HG03280 (cell line): ENCODE data around the gene SCTR.
A peak's percentile ranks its signal among the peaks of the same experiment; 100 is the strongest.

Experiments
- ATAC-seq: cut with Tn5 transposase; IDR thresholded peaks from one replicate; pipeline ENCODE4 v1.9.1; 2021; ENCODE audit warnings: mild to moderate bottlenecking, moderate library complexity; ENCODE audit not compliant: unreplicated experiment

Gene SCTR

GRCh38 chr2:119523952-119524694, at the start of gene SCTR:
SCTR (minus strand) TSS chr2:119524483; CDS start chr2:119524226, 257 bp downstream.
- no peak for ATAC-seq

- no peak for ATAC-seq
Observed at GRCh38 chr2:119567292-119567691, 43.0 kb upstream of the SCTR start.

DNA sequence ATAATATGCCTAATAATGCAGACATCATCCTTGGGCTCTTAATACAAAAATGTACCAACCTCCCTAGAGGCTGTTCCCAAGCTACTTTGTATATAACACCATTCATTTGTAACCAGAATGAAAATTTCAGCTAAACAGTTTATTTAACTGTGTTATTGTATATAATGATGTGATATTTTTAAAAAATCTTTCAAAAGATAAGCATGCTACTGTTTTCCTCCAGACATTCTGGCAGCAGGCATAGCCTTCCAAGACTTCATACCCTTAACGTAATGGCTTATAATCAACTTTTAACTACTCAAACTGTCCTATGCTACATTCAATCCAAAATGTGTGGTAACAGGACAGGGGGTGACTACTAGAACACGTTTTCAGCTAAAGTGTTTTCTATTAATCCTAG, 41.2 kb upstream of the SCTR start:
- ATAC-seq = no peak

GRCh38 chr2:119553687-119554344, 29.5 kb upstream of the SCTR start:
- ATAC-seq = no peak

- ATAC-seq = no peak
Observed at GRCh38 chr2:119552902-119553301, 28.6 kb upstream of the SCTR start.

GRCh38 chr2:119550856-119551255, 26.6 kb upstream of the SCTR start:
- no peak for ATAC-seq

DNA sequence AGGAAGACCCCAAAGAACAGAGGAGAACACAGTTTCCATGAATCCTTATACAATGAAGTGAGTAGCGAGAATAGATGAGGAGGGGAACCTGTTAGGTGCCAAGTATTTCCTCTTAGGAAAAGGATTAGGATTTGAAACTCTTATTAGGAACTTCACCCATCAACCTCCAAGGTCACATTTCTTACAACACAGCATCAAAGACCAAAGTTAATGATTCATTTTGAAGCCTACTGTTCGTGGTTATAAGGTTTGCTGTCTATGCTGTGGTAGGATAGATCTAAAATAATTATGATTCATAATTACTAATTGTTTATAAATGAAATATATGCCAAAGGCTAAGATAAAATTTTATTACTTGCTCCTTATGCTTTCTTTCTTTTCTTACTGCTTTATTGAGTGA, 26.1 kb upstream of the SCTR start:
- no peak for ATAC-seq

- ATAC-seq = no peak
Observed at GRCh38 chr2:119549241-119549640, 25.0 kb upstream of the SCTR start.

DNA sequence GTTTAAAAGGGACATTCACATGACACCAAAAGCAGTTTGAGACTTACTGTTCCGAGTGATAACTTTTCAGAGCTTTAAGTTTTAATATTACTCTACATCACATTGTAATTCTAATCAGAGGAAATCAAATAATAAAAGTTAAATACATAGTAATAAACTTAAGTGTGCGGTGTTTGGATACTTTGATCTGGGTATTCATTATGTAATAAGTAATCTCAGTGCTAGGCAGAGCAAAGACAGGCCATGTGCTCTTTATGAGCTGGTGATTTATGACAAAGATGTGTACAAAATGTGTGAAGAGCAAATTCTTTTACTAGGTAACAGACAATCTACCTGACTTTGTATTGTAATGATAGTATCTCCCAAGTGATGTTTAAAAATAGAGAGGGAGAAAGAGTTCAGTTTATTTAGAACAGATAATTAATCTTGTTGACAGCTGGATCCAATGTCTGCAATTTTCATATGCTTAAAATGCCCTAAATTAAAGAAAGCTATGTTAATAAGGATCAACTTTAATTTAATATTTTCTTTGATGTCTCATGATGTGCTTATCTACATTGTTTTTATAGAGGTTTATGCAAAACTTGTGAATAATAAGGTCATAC, 24.3 kb upstream of the SCTR start:
- no peak for ATAC-seq

DNA sequence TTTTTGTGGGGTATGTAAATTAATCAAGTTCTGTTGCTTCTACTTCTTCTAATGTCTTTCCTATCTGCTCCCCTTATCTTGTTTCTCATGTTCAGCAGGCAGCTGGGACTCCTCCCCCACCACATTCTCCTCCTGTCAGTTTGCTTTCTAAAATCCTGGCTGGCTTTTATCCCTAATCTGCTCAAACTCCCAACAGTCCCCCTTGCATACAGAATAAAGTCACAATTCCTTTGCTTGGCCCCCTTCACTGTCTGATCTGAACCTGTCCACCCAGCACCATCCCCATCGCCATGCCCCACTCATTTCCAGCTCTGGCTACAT, 22.1 kb upstream of the SCTR start:
- ATAC-seq = no peak

DNA sequence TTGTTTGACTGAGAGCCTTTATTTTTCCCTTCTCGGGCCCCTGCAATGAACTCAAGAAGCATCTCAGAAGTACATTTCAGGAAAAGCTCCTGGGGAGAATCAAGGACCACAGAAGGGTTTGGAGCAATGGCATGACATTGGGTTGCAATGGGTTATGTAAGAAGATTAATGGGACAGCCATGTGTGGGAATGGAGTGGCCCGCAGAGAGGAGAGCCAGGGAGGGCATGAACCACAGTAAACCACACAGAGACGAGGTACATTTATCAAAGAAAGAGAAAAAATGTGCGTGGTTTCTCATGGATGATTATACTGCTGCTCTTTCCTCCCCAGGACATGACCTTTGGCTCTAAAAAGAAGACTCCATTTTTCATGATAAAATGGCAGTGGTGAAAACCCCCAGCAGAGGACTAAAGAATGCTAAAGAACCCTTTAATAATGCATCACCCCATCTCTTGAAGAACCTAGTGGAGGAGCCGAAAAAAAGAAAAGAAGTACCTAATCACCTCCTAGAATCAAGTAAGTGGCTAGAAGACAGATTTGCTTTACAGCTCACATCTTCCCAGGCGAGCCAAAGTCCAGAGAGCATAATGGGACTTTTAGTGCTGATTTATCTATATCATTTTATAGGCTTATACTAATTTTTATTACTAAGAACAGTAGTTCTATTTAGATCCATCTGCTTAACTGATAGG, 21.6 kb upstream of the SCTR start:
- ATAC-seq = no peak

DNA sequence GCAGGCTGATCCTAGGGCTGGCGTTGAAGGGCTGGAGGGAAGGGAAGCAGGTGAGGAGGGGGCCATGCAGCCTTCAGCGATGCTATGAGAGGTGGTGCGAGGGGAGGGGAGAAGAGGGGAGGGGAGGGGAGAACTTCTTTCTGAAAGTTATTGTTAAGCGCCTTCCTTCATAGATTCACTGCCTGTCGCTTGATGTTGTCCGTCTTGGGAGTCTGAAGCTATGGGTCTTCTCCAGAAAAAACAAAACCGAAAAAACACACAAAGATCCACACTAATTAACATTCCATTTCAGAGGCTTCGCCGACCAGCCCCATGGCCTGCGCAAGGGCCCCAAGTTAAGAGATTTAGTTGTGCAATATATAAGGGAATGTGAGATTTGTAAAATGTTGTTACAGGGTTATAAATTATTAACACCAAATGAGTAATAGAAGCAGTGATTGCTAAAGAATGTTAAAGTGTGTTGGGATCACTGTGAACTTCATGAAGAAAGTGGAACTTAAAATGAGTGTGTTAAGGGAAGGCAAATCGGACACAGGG, 20.7 kb upstream of the SCTR start:
- no peak for ATAC-seq

- ATAC-seq = peak; percentile 76
Observed at GRCh38 chr2:119544075-119544938, 20.0 kb upstream of the SCTR start, which contains the start of gene CFAP221. CFAP221 (plus strand) TSS chr2:119544449; CDS start chr2:119546132, 1,683 bp downstream.

DNA sequence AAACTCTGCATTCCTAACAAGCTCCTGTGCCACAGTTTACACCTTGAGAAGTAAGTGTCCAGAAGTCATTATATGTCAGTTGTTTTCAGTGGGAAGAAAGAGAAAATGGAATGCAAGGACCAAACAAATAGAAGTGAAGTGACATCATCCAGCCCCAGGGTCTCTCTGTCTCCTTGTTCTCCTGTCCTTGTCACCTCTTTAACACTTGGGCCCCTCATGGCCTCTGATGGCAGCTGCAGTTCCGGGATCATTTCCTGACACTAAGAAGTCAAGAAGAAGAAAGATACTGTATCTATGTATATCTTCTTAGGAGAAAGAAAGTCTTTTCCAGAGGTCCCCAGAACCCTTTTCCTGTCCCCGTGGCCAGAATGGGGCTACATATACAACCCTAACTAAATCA, 17.2 kb upstream of the SCTR start:
- ATAC-seq = no peak

DNA sequence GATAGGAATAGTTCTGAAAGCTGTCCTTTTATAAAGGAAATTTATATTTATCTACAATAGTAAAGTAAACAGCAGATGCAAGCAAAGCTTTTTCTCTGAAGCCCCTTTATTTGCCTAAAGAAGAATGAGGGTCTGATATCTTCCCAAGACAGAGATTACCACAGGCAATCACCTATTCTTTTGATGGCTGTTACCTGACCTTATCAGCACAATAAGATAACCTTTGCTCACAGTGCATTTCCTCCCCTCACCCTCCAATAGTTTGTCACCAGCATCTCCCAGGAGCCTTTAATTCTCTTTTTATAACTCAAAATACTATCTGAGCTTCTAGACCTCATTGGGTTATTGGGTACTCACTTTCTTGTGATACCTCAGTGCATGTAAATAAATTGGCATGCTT, 13.5 kb upstream of the SCTR start:
- ATAC-seq = no peak

GRCh38 chr2:119536707-119537106, 12.4 kb upstream of the SCTR start:
- no peak for ATAC-seq

DNA sequence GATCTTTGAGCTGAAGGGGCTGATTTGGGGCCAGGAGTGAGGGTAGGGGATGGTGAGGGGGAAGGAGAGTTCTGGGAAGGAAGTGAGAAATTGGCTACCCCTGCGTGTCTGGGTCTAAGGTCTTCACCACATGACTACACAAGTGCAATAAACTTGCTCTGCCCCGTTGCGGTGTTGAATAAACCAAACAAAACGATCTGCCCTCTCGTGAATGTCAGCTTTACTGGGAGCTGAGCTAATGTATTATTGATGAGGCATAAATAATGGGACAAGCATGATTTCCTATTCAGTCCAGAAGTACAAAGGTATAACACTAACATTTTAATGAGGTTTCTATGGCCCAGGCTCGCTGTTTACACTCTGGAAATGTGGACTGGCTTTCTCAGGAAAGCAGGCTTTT, 11.9 kb upstream of the SCTR start:
- no peak for ATAC-seq

DNA sequence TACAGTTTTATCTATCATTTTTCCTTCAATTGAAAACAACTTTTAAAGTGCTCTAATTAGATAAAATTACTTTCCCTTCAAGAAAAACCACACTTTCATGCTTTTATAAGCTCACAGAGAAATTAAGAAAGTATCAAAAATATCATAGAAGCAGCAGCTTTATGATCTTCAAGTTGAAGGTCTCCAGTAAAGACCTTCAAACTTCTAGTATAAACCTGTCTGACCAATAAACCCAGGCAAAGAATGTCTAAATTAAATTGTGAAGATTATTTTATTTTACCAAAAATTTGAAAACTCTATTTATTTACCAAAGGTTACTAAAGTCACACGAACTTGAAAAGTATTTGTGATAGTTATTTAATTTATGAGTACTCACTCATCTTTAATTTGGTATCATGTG, 9.3 kb upstream of the SCTR start:
- no peak for ATAC-seq

DNA sequence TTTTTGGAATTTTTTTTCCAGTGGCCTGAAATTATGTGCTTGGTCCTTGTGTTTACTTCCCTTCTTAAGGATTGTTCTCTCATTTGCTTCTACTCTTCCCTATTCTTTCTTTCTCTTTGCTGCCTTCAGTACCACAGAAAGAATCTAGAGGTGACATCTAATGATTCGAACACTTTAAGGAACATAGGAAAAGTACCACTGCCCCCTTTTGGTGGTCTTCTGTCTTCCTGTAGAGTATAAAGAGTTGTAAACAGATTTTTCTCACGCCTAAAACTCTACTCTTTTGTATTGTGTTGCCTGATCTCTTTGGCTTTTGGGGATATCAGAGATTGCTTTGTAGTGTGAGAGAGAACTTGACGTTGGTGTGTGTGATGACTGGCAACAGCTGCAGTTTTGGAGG, 7.0 kb upstream of the SCTR start:
- ATAC-seq = no peak

GRCh38 chr2:119527999-119528398, 3.7 kb upstream of the SCTR start:
- no peak for ATAC-seq
